K562 (cell line): Measurements from ENCODE around the gene SERPINH1. TPM values are rescaled to one million over a fixed set of nuclear protein-coding genes. Genes with fewer than 3 reads are reported as not detected.

Experiments
- BDP1 ChIP-seq: IDR thresholded peaks from 3 replicates; pipeline ENCODE4 v1.6.1; 2011; ENCODE audit not compliant: insufficient read length, insufficient read depth
- BRCA1 ChIP-seq, 2 experiments: fragments of 450-650 bp in 1 of 2; sonication (generic) in 1 of 2; formaldehyde crosslinking in 1 of 2; IDR thresholded peaks; 2 replicates each; pipeline versions ENCODE4 v1.5.0 to v1.6.1; 2017 to 2020; ENCODE audit warnings: mild to moderate bottlenecking in 1 of 2, missing genetic modification reagents in 1 of 2
- ERF ChIP-seq: fragments of 450-650 bp; formaldehyde crosslinking; IDR thresholded peaks from 2 replicates; pipeline ENCODE4 v1.4.0; 2020; ENCODE audit warnings: mild to moderate bottlenecking, mixed read lengths
- FOS ChIP-seq: IDR thresholded peaks from 3 replicates; pipeline ENCODE4 v1.6.1; 2011; ENCODE audit not compliant: insufficient read length; ENCODE audit errors: extremely low read depth
- HNRNPK ChIP-seq: fragments of 200-400 bp; formaldehyde crosslinking; IDR thresholded peaks from one replicate; pipeline ENCODE4 v1.6.1; 2018; ENCODE audit warnings: mild to moderate bottlenecking, low read depth, low read length; ENCODE audit not compliant: poor library complexity, severe bottlenecking
- IFI16 ChIP-seq: fragments of 250-450 bp; sonication (Bioruptor Pico); IDR thresholded peaks from 2 replicates; pipeline ENCODE4 v2.1.2; 2022; ENCODE audit warnings: mild to moderate bottlenecking, inconsistent platforms
- ILK ChIP-seq: fragments of 450-650 bp; IDR thresholded peaks from 2 replicates; pipeline ENCODE4 v1.6.1; 2016; ENCODE audit warnings: missing genetic modification characterization, low read depth, mild to moderate bottlenecking, missing compliant biosample characterization, moderate library complexity, borderline replicate concordance
- NCOA4 ChIP-seq: fragments of 450-650 bp; IDR thresholded peaks from 2 replicates; pipeline ENCODE4 v1.6.1; 2018; ENCODE audit warnings: mild to moderate bottlenecking; ENCODE audit not compliant: partially characterized antibody
- NFRKB ChIP-seq: fragments of 450-650 bp; IDR thresholded peaks from 2 replicates; pipeline ENCODE4 v1.6.1; 2016; ENCODE audit warnings: low read depth
- POU5F1 ChIP-seq: fragments of 150-350 bp; IDR thresholded peaks from 2 replicates; pipeline ENCODE4 v1.6.1; 2014; ENCODE audit warnings: borderline replicate concordance, low read length, low read depth, mild to moderate bottlenecking; ENCODE audit not compliant: partially characterized antibody
- RFX7 ChIP-seq: fragments of 250-450 bp; sonication (Bioruptor Pico); IDR thresholded peaks from 2 replicates; pipeline ENCODE4 v1.5.1; 2021; ENCODE audit warnings: mild to moderate bottlenecking
- RNF2 ChIP-seq: sonication (generic); IDR thresholded peaks from 2 replicates; pipeline ENCODE4 v1.6.1; 2016
- SIN3A ChIP-seq, 2 experiments: fragments of 150-350 bp in 1 of 2; IDR thresholded peaks; 2 replicates each; pipeline ENCODE4 v1.6.1; 2011 to 2016; ENCODE audit warnings: borderline replicate concordance in 2 of 2, low read depth in 2 of 2, low read length in 2 of 2, mild to moderate bottlenecking in 2 of 2, moderate library complexity in 2 of 2; ENCODE audit not compliant: control insufficient read depth in 1 of 2
- TCF3 ChIP-seq: sonication (generic); formaldehyde crosslinking; IDR thresholded peaks from 2 replicates; pipeline ENCODE4 v1.4.0; 2020; ENCODE audit warnings: mild to moderate bottlenecking, missing genetic modification reagents
- ZBTB1 ChIP-seq: sonication (generic); formaldehyde crosslinking; IDR thresholded peaks from 2 replicates; pipeline ENCODE4 v1.8.1; 2023; ENCODE audit warnings: missing genetic modification reagents, low read depth, mild to moderate bottlenecking, borderline replicate concordance
- ZNF707 ChIP-seq: fragments of 250-450 bp; sonication (Bioruptor Pico); conservative IDR thresholded peaks from 2 replicates; pipeline ENCODE4 v1.8.0; 2022; ENCODE audit warnings: inconsistent platforms, mild to moderate bottlenecking, moderate library complexity
- ZNF77 ChIP-seq: fragments of 250-450 bp; sonication (Bioruptor Pico); IDR thresholded peaks from 2 replicates; pipeline ENCODE4 v1.5.0; 2020
- polyA plus RNA-seq, 8 experiments: library from polyadenylated mRNA; depleted of rRNA in 4 of 8; stranded (reverse) in 5 of 8; unstranded in 3 of 8; fragments of >200 nt; fragmentation: Nextera tagmentation in 2 of 8; fragmentation: Illumina TruSeq in 1 of 8; extraction: Ambion mirVana in 2 of 8; extraction: Trizol in 1 of 8; gene quantifications; 2 replicates each; pipeline versions ENCODE4 v1.2.1 to v1.2.3, GENCODE V29; 2011 to 2014; ENCODE audit warnings: inconsistent platforms in 1 of 8, missing spikeins in 1 of 8
- total RNA-seq, 7 experiments: library from RNA; depleted of rRNA in 6 of 7; stranded (reverse); fragments of >200 nt in 6 of 7; fragmentation: Illumina TruSeq in 2 of 7; extraction: Trizol in 2 of 7; gene quantifications; 2 replicates each; pipeline versions ENCODE4 v1.2.1 to v1.2.3, GENCODE V29; 2011 to 2021; ENCODE audit warnings: low replicate concordance in 1 of 7
- TF ChIP-seq, protein P1 (sequence below): IDR thresholded peaks from 2 replicates; pipeline ENCODE4 v1.6.1; 2011; ENCODE audit warnings: borderline replicate concordance, low read depth, mild to moderate bottlenecking, moderate library complexity, low read length; ENCODE audit not compliant: insufficient read depth, poor library complexity, severe bottlenecking
- TF ChIP-seq, protein P2 (sequence below): fragments of 450-650 bp; IDR thresholded peaks from 2 replicates; pipeline ENCODE4 v1.6.1; 2016; ENCODE audit warnings: antibody characterized with exemption
- TF ChIP-seq, protein P3 (sequence below), 2 experiments: fragments of 200-800 bp in 1 of 2; sonication (Bioruptor generic) in 1 of 2; sonication (generic) in 1 of 2; formaldehyde crosslinking in 1 of 2; IDR thresholded peaks in 1 of 2; conservative IDR thresholded peaks in 1 of 2; 2 replicates each; pipeline versions ENCODE4 v1.5.0 to v1.6.1; 2016 to 2020; ENCODE audit warnings: missing compliant biosample characterization in 1 of 2, missing genetic modification characterization in 1 of 2, missing genetic modification reagents in 1 of 2
- TF ChIP-seq, protein P4 (sequence below), 2 experiments: fragments of 450-650 bp in 1 of 2; sonication (generic) in 1 of 2; formaldehyde crosslinking; conservative IDR thresholded peaks; 2 replicates each; pipeline versions ENCODE4 v1.4.0 to v1.8.1; 2020 to 2022; ENCODE audit warnings: mild to moderate bottlenecking in 1 of 2, missing genetic modification reagents in 1 of 2

SERPINH1 gene
- total and polyA plus RNA-seq, 9 of the 15 experiments (the other 6 are each of a cell fraction or from before 2014, with no cell fraction given): 2.8 to 106 (median 67.9) TPM

DNA sequence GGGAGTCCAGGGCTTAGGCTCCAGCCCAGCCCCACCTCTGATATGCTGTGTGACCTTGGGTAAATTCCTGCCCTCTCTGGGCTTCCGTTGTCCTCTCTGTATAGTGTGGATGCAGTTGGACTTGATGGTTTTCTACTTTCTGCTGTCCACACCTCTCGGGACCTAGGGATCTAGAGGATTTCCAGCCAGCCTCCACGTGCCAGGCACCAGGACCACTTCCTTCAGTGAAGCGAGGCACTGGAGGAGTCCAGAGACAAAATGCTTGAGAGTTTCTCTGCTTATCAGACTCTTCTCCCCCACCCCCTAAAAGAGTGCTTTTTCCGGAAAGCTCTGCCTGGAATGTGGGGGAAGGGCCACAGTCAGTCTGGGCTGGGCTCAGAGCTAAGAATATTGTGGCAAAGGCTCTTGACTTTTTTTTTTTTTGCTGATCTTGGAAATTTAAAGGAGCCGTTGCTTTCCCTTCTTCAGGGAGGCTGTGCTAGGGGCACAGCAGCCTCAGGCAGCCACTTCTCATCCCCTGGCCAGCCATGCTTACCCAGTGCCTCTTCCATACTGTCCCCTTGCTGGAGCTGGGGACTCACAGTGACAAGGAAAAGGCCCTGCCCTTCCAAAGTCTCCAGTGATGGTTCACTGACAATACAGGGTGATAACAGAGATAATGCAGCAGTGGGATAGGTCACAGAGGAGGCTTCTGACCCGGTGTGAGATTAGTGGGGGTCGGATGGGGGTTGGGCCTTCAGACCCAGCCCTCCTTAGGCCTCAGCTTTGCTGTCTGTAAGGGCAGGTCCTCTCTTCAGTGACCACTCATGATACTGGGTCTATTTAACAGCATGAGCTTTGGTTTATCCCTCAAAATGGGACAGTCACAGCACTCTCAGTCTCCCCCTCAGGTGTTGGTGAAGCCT, 2.9 kb upstream of the SERPINH1 start (continued):
- TF ChIP-seq ERF (CRISPR knock-in tag): no peak
- TF ChIP-seq, protein P1, sequence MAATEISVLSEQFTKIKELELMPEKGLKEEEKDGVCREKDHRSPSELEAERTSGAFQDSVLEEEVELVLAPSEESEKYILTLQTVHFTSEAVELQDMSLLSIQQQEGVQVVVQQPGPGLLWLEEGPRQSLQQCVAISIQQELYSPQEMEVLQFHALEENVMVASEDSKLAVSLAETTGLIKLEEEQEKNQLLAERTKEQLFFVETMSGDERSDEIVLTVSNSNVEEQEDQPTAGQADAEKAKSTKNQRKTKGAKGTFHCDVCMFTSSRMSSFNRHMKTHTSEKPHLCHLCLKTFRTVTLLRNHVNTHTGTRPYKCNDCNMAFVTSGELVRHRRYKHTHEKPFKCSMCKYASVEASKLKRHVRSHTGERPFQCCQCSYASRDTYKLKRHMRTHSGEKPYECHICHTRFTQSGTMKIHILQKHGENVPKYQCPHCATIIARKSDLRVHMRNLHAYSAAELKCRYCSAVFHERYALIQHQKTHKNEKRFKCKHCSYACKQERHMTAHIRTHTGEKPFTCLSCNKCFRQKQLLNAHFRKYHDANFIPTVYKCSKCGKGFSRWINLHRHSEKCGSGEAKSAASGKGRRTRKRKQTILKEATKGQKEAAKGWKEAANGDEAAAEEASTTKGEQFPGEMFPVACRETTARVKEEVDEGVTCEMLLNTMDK: no peak
- no peak; the same call in 1 of the 2 replicates for TF ChIP-seq TCF3 (CRISPR knock-in tag)
- peak; percentile 83 for TF ChIP-seq RNF2
- TF ChIP-seq, protein P2, sequence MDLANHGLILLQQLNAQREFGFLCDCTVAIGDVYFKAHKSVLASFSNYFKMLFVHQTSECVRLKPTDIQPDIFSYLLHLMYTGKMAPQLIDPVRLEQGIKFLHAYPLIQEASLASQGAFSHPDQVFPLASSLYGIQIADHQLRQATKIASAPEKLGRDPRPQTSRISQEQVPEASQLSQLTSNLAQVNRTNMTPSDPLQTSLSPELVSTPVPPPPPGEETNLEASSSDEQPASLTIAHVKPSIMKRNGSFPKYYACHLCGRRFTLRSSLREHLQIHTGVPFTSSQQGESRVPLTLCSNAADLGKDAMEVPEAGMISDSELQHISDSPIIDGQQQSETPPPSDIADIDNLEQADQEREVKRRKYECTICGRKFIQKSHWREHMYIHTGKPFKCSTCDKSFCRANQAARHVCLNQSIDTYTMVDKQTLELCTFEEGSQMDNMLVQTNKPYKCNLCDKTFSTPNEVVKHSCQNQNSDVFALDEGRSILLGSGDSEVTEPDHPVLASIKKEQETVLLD: peak; percentile 8; the same call in 1 of the 2 replicates
- TF ChIP-seq IFI16 (CRISPR knock-in tag): no peak
- TF ChIP-seq BDP1: no peak
- TF ChIP-seq ILK (tag): no peak
- TF ChIP-seq, protein P3, sequence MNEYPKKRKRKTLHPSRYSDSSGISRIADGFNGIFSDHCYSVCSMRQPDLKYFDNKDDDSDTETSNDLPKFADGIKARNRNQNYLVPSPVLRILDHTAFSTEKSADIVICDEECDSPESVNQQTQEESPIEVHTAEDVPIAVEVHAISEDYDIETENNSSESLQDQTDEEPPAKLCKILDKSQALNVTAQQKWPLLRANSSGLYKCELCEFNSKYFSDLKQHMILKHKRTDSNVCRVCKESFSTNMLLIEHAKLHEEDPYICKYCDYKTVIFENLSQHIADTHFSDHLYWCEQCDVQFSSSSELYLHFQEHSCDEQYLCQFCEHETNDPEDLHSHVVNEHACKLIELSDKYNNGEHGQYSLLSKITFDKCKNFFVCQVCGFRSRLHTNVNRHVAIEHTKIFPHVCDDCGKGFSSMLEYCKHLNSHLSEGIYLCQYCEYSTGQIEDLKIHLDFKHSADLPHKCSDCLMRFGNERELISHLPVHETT (CRISPR knock-in tag; conservative IDR thresholded peaks at IDR 0.05 in 1 of 2, IDR thresholded peaks at IDR 0.05 in 1 of 2): no peak; a peak in 1 of 4 replicates
- TF ChIP-seq SIN3A (IDR thresholded peaks at IDR 0.05; ENCODE audit: borderline replicate concordance in 2 of 2, control insufficient read depth in 1 of 2, low read depth in 2 of 2, low read length in 2 of 2): no peak
- TF ChIP-seq NFRKB: peak; percentile 63
- no peak for TF ChIP-seq ZNF707 (CRISPR knock-in tag)
- no peak for TF ChIP-seq HNRNPK
- no peak for TF ChIP-seq ZBTB1
- TF ChIP-seq FOS: no peak
- no peak for TF ChIP-seq ZNF77 (CRISPR knock-in tag)
- TF ChIP-seq, protein P4, sequence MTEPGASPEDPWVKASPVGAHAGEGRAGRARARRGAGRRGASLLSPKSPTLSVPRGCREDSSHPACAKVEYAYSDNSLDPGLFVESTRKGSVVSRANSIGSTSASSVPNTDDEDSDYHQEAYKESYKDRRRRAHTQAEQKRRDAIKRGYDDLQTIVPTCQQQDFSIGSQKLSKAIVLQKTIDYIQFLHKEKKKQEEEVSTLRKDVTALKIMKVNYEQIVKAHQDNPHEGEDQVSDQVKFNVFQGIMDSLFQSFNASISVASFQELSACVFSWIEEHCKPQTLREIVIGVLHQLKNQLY (CRISPR knock-in tag; conservative IDR thresholded peaks at IDR 0.05): no peak
- TF ChIP-seq NCOA4: no peak
- TF ChIP-seq BRCA1 (IDR thresholded peaks at IDR 0.05): no peak
- no peak for TF ChIP-seq BRCA1 (CRISPR knock-in tag; IDR thresholded peaks at IDR 0.05)
- no peak for TF ChIP-seq RFX7 (CRISPR knock-in tag)
- no peak for TF ChIP-seq POU5F1
